Subcutaneous abdominal adipose tissue (tissue), 5 donors: ENCODE results near the gene ZMYND8.

ENCODE experiments used
- H3K27ac ChIP-seq: one replicate; pipeline ENCODE4 v1.7.0; 2013; ENCODE audit warnings: low read depth, mild to moderate bottlenecking, inconsistent platforms, low read length, moderate library complexity
- H3K27me3 ChIP-seq, 5 donors: one replicate each; pipeline ENCODE4 v1.7.0; 2013; ENCODE audit warnings: low read length in 5 of 5, inconsistent platforms in 1 of 5; ENCODE audit not compliant: control insufficient read depth in 5 of 5, insufficient read depth in 4 of 5
- H3K36me3 ChIP-seq, 5 donors: one replicate each; pipeline ENCODE4 v1.7.0; 2013; ENCODE audit warnings: low read length in 5 of 5; ENCODE audit not compliant: control insufficient read depth in 5 of 5, insufficient read depth in 5 of 5
- H3K4me1 ChIP-seq, 5 donors: one replicate each; pipeline ENCODE4 v1.7.0; 2013; ENCODE audit warnings: low read length in 5 of 5, mild to moderate bottlenecking in 3 of 5, moderate library complexity in 1 of 5; ENCODE audit not compliant: control insufficient read depth in 5 of 5, insufficient read depth in 5 of 5
- H3K4me3 ChIP-seq, 5 donors: one replicate each; pipeline ENCODE4 v1.7.0; 2013; ENCODE audit warnings: low read length in 5 of 5, low read depth in 1 of 5
- H3K9ac ChIP-seq, 5 donors: one replicate each; pipeline ENCODE4 v1.7.0; 2013; ENCODE audit warnings: low read length in 5 of 5, mild to moderate bottlenecking in 4 of 5, moderate library complexity in 3 of 5
- H3K9me3 ChIP-seq, 5 donors: one replicate each; pipeline ENCODE4 v1.7.0; 2013; ENCODE audit warnings: low read length in 5 of 5; ENCODE audit not compliant: control insufficient read depth in 5 of 5
- donor health status: healthy.
- donor health status: healthy.
- donor health status: healthy.
- donor health status: healthy.
- donor health status: healthy.

ZMYND8 gene

DNA sequence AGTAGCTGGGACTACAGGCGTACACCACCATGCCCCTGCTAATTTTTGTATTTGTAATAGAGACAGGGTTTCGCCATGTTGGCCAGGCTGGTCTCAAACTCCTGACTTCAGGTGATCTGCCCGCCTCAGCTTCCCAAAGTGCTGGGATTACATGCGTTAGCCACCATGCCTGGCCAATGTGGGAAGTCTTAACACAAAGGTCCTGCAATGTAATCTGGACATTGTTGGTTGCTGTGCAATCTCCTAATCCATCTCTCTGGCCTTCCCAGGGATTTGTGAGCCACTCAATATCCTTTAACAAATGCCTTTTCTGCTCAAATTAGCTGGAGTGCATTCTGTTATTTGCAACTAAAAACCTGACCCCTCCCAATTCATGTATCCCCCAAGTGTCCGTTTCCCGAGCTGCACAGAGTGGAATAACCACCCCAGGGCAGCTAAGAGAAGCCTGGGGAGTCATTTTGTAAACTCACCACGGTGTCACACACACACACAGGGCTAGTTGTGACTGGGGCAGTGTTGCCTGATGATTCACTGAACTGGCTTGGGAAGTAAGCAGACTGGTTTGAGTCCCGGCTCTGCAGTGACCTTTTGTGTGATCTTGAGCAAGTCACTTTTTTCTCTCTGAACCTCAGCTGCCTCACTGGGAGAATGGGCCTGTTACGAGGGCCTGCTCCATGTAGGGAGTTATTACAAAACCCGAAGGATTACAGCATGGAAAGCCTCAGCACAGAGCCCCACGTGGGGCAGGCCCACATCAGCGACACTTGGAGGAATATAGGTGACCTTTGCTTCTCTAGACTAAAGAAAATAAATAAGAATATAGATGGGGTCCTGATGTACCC lies 152.3 kb downstream of the ZMYND8 start:
- peaks cover under 1 to 13% (median 8%) of the 10 kb centered on the region in 5 donors for H3K36me3 ChIP-seq
- H3K27ac ChIP-seq = no peak overlapping the region
- no peaks in the 10 kb centered on the region for H3K27me3 ChIP-seq
- H3K4me3 ChIP-seq = no peak overlapping the region
- no peaks in the 10 kb centered on the region for H3K9me3 ChIP-seq
- H3K4me1 ChIP-seq = peaks cover 0 to 6% (median 4%) of the 10 kb centered on the region in 5 donors
- H3K9ac ChIP-seq = no peak overlapping the region

DNA sequence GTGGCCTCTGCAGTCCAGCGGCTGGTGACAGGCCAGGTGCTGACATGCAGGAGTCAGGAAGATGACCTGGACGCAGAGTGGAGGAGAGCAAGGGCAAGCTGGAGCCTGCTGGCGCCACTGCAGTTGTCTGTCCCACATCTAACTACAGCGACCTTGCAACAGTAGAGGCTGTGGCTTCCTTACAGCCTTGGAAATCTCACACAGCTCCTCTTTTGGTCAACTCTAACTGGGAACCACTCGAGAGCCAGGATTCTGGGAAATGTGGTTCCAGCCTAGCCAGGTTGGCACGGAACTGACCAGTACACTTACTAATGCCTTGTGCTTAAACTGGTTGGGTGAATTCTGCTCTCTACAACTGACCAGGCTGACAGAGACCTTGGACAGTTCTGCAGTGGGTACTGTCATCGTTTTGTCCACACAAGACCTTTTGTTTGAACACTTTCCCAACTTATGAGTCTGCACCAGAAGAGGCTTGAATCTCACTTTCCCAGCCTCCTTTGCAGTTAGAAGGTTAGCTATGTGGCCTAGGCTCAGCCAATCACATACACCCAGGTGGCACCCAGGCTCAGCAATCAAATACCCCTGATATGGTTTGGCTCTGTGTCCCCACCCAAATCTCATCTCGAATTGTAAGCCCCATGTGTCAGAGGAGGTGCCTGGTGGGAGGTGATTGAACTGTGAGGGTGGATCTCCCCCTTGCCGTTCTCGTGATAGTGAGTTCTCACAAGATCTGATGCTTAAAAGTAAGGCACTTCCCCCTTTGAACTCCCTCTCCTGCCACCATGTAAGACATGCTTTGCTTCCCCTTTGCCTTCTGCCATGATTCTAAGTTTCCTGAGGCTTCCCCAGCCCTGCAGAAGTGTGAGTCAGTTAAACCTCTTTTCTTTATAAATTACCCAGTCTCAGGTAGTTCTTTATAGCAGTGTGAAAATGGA lies 153.5 kb downstream of the ZMYND8 start:
- H3K4me1 ChIP-seq = peaks cover 0 to 6% (median 4%) of the 10 kb centered on the region in 5 donors
- H3K27me3 ChIP-seq = no peaks in the 10 kb centered on the region
- H3K9ac ChIP-seq = no peak overlapping the region
- peaks cover 0 to under 1% (median 0%) of the 10 kb centered on the region in 5 donors for H3K36me3 ChIP-seq
- no peak overlapping the region for H3K27ac ChIP-seq
- no peak overlapping the region for H3K4me3 ChIP-seq
- no peaks in the 10 kb centered on the region for H3K9me3 ChIP-seq

DNA sequence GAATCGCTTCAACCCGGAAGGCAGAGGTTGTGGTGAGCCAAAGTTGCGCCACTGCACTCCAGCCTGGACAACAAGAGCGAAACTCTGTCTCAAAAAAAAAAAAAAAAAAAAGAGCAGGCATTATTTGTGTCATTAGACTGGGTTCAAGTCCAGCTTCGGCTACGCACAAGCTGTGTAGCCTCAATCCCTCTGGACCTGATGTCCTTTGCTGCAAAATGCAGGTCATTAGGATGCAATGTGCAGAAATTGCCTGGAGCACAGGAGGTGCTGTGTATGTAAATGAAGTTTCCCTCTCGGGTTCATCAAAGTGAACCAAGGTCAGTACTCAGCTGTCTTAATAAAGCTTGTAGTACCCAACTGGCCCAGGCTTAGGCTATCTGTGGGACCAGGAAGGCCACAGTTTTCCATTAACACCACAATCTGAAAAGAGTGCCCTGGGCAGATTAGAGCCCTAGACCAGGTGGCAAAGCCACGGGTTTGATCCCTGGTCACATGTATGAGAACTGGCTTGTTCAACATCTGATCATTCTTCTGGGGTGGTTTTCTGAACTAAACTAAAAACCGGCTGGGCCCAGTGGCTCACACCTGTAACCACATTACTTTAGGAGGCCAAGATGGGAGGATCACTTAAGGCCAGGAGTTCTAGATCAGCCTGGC lies 155.3 kb downstream of the ZMYND8 start:
- no peaks in the 10 kb centered on the region for H3K27me3 ChIP-seq
- no peaks in the 10 kb centered on the region for H3K36me3 ChIP-seq
- H3K4me1 ChIP-seq = peaks cover 0 to 9% (median 6%) of the 10 kb centered on the region in 5 donors
- no peak overlapping the region for H3K4me3 ChIP-seq
- H3K27ac ChIP-seq = no peak overlapping the region
- H3K9ac ChIP-seq = no peak overlapping the region
- H3K9me3 ChIP-seq = no peaks in the 10 kb centered on the region

DNA sequence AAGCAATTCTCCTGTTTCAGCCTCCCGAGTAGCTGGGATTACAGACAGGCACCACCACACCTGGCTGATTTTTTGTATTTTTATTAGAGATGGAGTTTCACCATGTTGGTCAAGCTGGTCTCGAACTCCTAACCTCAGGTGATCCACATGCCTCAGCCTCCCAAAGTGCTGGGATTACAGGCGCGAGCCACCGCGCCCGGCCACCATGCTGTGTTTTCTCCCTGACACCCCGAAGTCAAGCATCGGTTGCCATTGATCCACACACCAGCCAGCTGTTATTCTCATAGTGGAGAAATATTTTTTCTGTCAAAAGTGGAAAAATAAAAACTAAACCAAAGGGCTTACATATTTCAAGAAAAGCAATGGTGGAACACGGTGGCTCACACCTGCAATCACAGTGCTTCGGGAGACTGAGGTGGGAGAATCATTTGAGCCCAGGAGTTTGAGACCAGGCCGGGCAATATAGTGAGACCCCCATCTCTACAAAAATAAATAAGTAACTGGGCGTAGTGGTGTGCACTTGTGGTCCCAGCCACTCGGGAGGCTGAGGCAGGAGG lies 157.4 kb downstream of the ZMYND8 start:
- Histone ChIP-seq H3K9me3 (no peaks in the 10 kb centered on the region), H3K27me3 (no peaks in the 10 kb centered on the region), H3K27ac (no peak overlapping the region), H3K4me1 (peaks cover 0 to 14% (median 6%) of the 10 kb centered on the region in 5 donors), H3K9ac (no peak overlapping the region), H3K36me3 (no peaks in the 10 kb centered on the region), H3K4me3 (no peak overlapping the region)

DNA sequence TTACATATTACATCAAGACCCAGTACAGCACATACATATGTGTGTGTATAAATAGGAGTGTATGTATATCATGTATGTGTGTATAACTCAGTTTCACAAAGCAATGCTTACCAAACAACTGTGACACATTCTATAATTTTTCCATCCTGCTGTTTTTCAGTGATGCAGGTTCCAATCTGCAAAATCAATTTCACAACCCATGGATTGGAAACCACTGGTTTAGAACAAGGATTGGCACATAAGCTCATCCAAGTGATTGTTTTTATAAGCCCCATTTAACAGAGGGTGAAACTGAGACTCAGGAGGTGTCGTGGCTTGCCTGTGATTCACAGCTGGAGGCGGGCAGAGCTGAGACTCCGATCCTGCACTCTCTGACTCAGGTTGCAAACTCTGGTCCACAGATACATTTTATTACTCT lies 158.2 kb downstream of the ZMYND8 start:
- Histone ChIP-seq H3K36me3 (no peaks in the 10 kb centered on the region), H3K27me3 (no peaks in the 10 kb centered on the region), H3K27ac (no peak overlapping the region), H3K9me3 (no peaks in the 10 kb centered on the region), H3K9ac (no peak overlapping the region), H3K4me1 (peaks cover 0 to 14% (median 6%) of the 10 kb centered on the region in 5 donors), H3K4me3 (no peak overlapping the region)

DNA sequence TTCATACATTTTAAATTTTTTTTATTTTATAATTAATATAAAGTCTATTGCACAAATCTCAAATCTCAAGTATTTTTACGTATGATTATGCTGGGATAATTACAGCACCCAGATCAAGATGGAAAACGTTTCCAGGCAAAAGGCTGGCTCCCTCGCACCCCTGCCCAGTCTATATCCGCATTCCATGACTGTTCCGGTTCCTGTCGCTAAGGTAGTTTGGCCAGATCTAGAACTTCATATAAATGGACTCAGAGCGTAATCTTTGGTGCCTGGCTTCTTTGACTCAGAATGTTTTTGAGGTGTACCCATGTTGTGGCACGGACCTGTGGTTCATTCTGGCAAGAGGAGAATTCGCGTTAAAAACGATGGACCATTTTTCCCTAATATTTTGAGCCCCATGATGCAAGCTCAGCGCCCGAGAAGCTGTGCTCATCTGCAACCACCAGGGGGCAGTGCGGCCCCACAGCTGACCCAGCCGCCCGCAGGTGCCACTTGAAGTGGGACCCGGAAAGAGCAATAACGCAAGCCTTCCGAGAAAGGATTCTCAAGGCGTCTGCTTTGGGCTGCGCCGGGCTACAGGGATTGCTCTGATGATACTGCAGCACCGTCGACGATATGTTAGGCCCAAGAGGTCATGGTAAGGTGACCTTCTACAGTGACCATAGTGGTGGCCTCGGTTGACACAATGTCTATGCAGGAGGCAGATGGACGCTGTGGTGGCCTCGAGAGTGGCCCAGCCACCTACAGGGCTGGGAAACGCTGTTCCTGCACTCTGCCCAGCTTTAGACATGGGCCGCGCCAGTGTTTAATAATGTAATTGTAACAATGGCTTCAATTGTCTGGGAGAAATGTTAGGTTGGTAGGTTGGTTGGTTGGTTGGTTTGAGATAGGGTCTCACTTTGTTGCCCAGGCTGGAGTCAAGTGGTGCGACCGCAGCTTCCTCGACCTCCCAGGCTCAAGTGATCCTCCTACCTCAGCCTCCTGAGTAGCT lies 160.1 kb downstream of the ZMYND8 start:
- no peaks in the 10 kb centered on the region for H3K27me3 ChIP-seq
- H3K9me3 ChIP-seq = peaks cover 0 to 2% (median 0%) of the 10 kb centered on the region in 5 donors
- no peaks in the 10 kb centered on the region for H3K36me3 ChIP-seq
- H3K4me1 ChIP-seq = peaks cover 0 to 14% (median 6%) of the 10 kb centered on the region in 5 donors
- H3K4me3 ChIP-seq = no peak overlapping the region
- no peak overlapping the region for H3K27ac ChIP-seq
- H3K9ac ChIP-seq = no peak overlapping the region

DNA sequence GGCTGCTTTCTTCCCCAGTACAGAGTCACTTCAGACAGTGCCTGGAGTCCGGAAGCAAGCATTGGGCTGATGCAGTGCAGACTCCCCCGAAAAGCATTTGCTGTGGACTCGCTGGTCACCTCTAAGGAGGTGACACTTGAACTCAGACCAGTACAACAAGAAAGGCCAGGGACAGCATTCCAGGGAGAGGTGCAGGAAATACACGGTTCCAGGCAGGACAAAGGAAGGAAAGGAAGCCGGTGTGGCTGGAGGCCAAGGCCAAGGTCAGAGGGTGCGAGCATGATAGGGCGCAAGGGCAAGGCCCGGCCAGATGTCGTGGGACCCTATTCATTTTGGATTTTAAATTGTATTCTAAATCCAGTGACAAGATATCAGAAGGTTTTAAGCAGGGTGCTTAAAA lies 160.9 kb downstream of the ZMYND8 start:
- no peak overlapping the region for H3K27ac ChIP-seq
- H3K9me3 ChIP-seq = peaks cover 0 to 4% (median 0%) of the 10 kb centered on the region in 5 donors
- peaks cover 0 to 14% (median 6%) of the 10 kb centered on the region in 5 donors for H3K4me1 ChIP-seq
- H3K36me3 ChIP-seq = no peaks in the 10 kb centered on the region
- no peak overlapping the region for H3K4me3 ChIP-seq
- H3K27me3 ChIP-seq = no peaks in the 10 kb centered on the region
- no peak overlapping the region for H3K9ac ChIP-seq

DNA sequence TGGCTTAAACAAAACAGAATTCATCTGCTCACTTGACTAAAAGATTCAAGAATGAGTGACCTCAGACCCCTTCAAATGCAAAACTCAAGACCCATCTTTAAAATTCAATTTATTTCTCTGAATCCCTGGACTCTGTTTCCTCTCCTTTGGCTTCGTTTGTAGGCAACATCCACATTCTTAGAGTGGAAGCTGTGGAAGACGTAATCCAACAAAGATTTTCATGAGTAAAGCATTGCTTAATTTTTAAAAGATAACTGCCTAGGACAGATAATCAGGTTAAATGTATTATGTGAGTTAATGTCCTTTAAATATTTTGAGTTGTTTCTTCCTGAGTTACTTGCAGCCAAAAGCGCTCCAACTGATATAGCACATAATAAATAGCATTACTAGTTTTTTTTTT lies 164.5 kb downstream of the ZMYND8 start:
- no peak overlapping the region for H3K27ac ChIP-seq
- peaks cover 0 to 14% (median 6%) of the 10 kb centered on the region in 5 donors for H3K4me1 ChIP-seq
- H3K27me3 ChIP-seq = peaks cover 0 to 4% (median 0%) of the 10 kb centered on the region in 5 donors
- H3K36me3 ChIP-seq = peaks cover 0 to 21% (median 0%) of the 10 kb centered on the region in 5 donors
- H3K9ac ChIP-seq = no peak overlapping the region
- peaks cover 0 to 4% (median 0%) of the 10 kb centered on the region in 5 donors for H3K9me3 ChIP-seq
- no peak overlapping the region for H3K4me3 ChIP-seq
